Activated B cell treated with CpG ODN at 0.5 μM for 24 hours (primary cell): ENCODE measurements around the gene FIGNL1. TPM values are rescaled to one million over a fixed set of nuclear protein-coding genes. Genes with fewer than 3 reads are reported as not detected.

Source experiments
- ATAC-seq: fragments of 200-7000 bp; cut with Tn5 transposase; one replicate; pipeline ENCODE4 v1.10.0; 2021; ENCODE audit warnings: low read depth, mild to moderate bottlenecking, moderate library complexity
- CTCF ChIA-PET: fragments of 350-600 bp; sonication (Branson Sonifier 250); formaldehyde crosslinking; loops from one replicate; lab custom pipeline; 2021; ENCODE audit warnings: antibody characterized with exemption; lab: Charles Lee
- POLR2A ChIA-PET: fragments of 350-600 bp; sonication (Branson Sonifier 250); formaldehyde crosslinking; loops from one replicate; lab custom pipeline; 2021; ENCODE audit warnings: antibody characterized with exemption; lab: Charles Lee
- DNase-seq: peaks from one replicate; pipeline ENCODE4 v3.0.0; 2022
- H3K27ac Mint-ChIP-seq: one replicate; pipeline ENCODE4 v1.8.0; 2020; ENCODE audit warnings: mixed read lengths
- H3K27me3 Mint-ChIP-seq: one replicate; pipeline ENCODE4 v1.8.0; 2021; ENCODE audit warnings: mixed read lengths
- H3K36me3 Mint-ChIP-seq: one replicate; pipeline ENCODE4 v1.8.0; 2021; ENCODE audit warnings: low read depth, mixed read lengths
- H3K4me1 Mint-ChIP-seq: one replicate; pipeline ENCODE4 v1.8.0; 2021; ENCODE audit warnings: mixed read lengths
- H3K4me3 Mint-ChIP-seq: one replicate; pipeline ENCODE4 v1.8.0; 2020; ENCODE audit warnings: mild to moderate bottlenecking, mixed read lengths
- H3K9me3 Mint-ChIP-seq: one replicate; pipeline ENCODE4 v1.8.0; 2020; ENCODE audit warnings: mixed read lengths
- CTCF ChIP-seq: fragments of 200-600 bp; IDR thresholded peaks from one replicate; pipeline ENCODE4 v1.8.0; 2022; ENCODE audit warnings: antibody characterized with exemption, mild to moderate bottlenecking
- intact Hi-C: fragments of 100-400 bp; cut with micrococcal nuclease; formaldehyde crosslinking; loops from one replicate; pipeline ENCODE4 v1.15.1; 2024
- total RNA-seq: library from RNA; stranded (reverse); gene quantifications from 2 replicates; pipeline ENCODE4 v1.2.3, GENCODE V29; 2022

FIGNL1 gene
- total RNA-seq = 13.2 and 15.4 TPM in 2 replicates

GRCh38 chr7:50449881-50450589 is at the start of gene FIGNL1:
Gene FIGNL1 (minus strand): TSS chr7:50450350. CDS start chr7:50447287, 3,063 bp downstream.
- H3K4me3 Mint-ChIP-seq = peak within 1 kb of the TSS; percentile 91
- H3K9me3 Mint-ChIP-seq = no peaks in the 10 kb centered on the region
- DNase-seq (peak; percentile 82), ATAC-seq (peak; percentile 97)
- CTCF ChIA-PET = interaction anchor here (0.7 to 1.6 kb wide), 3 partner anchors 18 to 307 kb away, joined by 3 to 5 read pairs (median 3); no protein-coding TSS in a partner anchor
- intact Hi-C loops = loop anchor here (1.0 kb wide), 2 partner anchors 302 to 308 kb away; no protein-coding TSS in a partner anchor
- TF ChIP-seq CTCF = no peak
- peaks cover 25% of the 10 kb centered on the region for H3K36me3 Mint-ChIP-seq
- no peaks in the 10 kb centered on the region for H3K27me3 Mint-ChIP-seq
- H3K4me1 Mint-ChIP-seq = peaks cover 24% of the 10 kb centered on the region
- POLR2A ChIA-PET = interaction anchor here (0.8 to 1.0 kb wide), 2 partner anchors 39 to 382 kb away, joined by 3 to 4 read pairs; no protein-coding TSS in a partner anchor
- peak within 1 kb of the TSS; percentile 89 for H3K27ac Mint-ChIP-seq

- ATAC-seq (no peak), DNase-seq (no peak)
- CTCF ChIA-PET = no interaction called here
- H3K27ac Mint-ChIP-seq = no peak overlapping the region
- no peaks in the 10 kb centered on the region for H3K4me1 Mint-ChIP-seq
- H3K36me3 Mint-ChIP-seq = no peaks in the 10 kb centered on the region
- H3K4me3 Mint-ChIP-seq = no peak overlapping the region
- TF ChIP-seq CTCF = no peak
- POLR2A ChIA-PET = no interaction called here
- peaks cover 21% of the 10 kb centered on the region for H3K27me3 Mint-ChIP-seq
- no peaks in the 10 kb centered on the region for H3K9me3 Mint-ChIP-seq
- intact Hi-C loops = no loop called here
Measured at GRCh38 chr7:50499092-50499491, 48.9 kb upstream of the FIGNL1 start.

- ATAC-seq = no peak
- TF ChIP-seq CTCF = no peak
- Mint-ChIP-seq H3K36me3 (no peaks in the 10 kb centered on the region), H3K4me1 (no peaks in the 10 kb centered on the region), H3K27ac (no peak overlapping the region), H3K9me3 (no peaks in the 10 kb centered on the region), H3K4me3 (no peak overlapping the region), H3K27me3 (peaks cover 22% of the 10 kb centered on the region)
- DNase-seq = no peak
- intact Hi-C loops = no loop called here
- POLR2A ChIA-PET = no interaction called here
- CTCF ChIA-PET = no interaction called here
Measured at GRCh38 chr7:50497968-50498367, 47.8 kb upstream of the FIGNL1 start.

- intact Hi-C loops = no loop called here
- no peaks in the 10 kb centered on the region for H3K4me1 Mint-ChIP-seq
- TF ChIP-seq CTCF = no peak
- H3K27me3 Mint-ChIP-seq = peaks cover 26% of the 10 kb centered on the region
- H3K9me3 Mint-ChIP-seq = no peaks in the 10 kb centered on the region
- DNase-seq (no peak), ATAC-seq (no peak)
- ChIA-PET POLR2A (no interaction called here), CTCF (no interaction called here)
- no peaks in the 10 kb centered on the region for H3K36me3 Mint-ChIP-seq
- H3K4me3 Mint-ChIP-seq = no peak overlapping the region
- no peak overlapping the region for H3K27ac Mint-ChIP-seq
Measured at GRCh38 chr7:50497068-50497642, 47.0 kb upstream of the FIGNL1 start.

GRCh38 chr7:50496569-50496968 is 46.4 kb upstream of the FIGNL1 start:
- ChIA-PET POLR2A (interaction anchor here (0.6 kb wide), 1 partner anchor 187 kb away, joined by 4 read pairs; no protein-coding TSS in a partner anchor), CTCF (no interaction called here)
- Mint-ChIP-seq H3K4me3 (no peak overlapping the region), H3K27me3 (peaks cover 31% of the 10 kb centered on the region), H3K4me1 (no peaks in the 10 kb centered on the region), H3K9me3 (no peaks in the 10 kb centered on the region), H3K36me3 (no peaks in the 10 kb centered on the region), H3K27ac (no peak overlapping the region)
- TF ChIP-seq CTCF = no peak
- no peak for DNase-seq
- intact Hi-C loops = no loop called here
- ATAC-seq = no peak
